Hematopoietic multipotent progenitor cell (in vitro differentiated cells): ENCODE results near the gene ATXN1. TPM values are rescaled to one million over a fixed set of nuclear protein-coding genes. Genes with fewer than 3 reads are reported as not detected.
A peak's percentile ranks its signal among the peaks of the same experiment; 100 is the strongest.

Experiments used
- DNase-seq, 3 donors: peaks; one replicate each; pipeline ENCODE4 v3.0.0-alpha.2; 2011 to 2015; ENCODE audit warnings: low read depth in 2 of 3, low spot score in 2 of 3
- total RNA-seq: library from RNA; depleted of rRNA; stranded (reverse); fragments of >200 nt; gene quantifications from one replicate; pipeline ENCODE4 v1.2.3, GENCODE V29; 2012

ATXN1 gene
- total RNA-seq, 1 donor = 52.0 TPM

DNA sequence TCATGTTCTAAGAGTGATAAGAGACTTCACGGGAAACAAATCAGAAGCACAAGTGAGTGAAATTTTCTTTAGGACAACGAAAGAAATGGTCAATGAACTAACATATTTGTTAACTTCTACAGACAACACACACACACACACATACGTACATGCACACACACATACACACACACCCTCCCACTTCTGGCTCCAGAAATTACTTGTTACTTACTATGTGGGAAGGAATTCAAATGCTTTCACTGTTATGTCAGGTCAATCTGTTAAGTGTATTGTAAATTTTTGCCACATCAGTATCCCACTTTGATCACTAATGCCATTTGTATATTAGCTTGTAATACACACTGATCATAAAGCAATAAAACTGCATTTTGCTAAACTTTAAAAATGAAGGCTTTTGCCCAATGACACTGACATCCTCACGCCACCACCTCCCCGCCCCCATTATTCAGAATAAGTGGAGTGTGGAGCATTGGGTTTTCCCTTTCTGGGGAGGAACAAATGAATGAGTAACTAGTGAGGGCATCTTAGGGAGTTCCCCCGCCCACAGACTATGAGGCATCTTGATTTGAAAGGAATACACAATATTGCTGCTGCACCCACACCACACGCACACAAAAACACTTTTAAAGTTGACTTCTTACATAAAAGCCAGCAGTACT is 76.2 kb downstream of the ATXN1 start:
- no peak for DNase-seq

DNA sequence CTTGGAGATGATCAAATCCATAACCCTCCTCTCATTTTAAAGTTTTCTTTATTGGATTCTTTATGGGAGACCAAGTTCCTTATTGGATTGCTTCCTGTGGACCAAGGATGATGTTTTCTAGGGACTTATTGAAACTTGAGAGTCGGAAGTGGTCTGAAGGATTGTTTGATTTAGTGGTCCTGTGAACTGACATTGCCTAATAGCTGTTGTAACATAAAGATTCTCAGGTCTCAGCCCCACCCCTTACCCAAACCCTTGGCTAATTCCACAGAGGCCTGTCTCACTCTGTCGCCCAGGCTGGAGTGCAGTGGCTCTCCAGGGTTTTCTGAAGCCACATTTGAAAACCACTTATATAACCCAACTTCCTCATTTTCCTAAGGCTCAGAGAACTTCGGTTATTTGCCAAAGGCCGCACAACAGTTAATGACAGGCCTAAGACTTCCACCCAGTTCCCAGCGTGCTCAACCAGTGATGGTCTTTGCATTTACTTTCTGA is 77.0 kb downstream of the ATXN1 start:
- peak in 2 of 3 donors; percentile 67 to 83 for DNase-seq

DNA sequence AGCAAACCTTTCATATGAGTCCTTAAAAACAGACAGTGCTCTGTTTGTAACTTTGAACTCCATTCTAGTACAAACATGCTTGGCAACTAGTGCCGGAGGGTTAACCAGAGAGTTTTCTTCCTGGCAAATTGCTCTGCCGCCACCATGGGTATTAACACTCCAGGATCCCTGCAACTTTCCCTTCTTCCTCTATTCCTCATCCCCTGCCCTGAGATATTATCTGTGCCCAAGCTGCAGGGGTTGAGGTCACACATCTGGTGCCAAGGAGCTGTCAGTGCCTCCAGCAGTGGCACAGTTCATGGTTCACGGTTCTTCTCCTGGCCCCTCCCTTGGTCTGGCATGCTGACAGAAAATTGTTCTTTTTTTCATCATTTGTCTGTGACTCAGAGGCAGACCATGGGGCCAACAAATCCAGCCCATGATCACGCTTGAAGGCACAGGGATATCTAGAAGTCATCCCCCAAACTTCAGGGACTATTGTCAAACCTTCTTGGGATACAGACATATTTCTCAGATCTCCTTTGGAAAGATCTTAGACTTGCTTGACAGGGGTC is 77.5 kb downstream of the ATXN1 start:
- DNase-seq = peak in 2 of 3 donors; percentile 69 to 77

DNA sequence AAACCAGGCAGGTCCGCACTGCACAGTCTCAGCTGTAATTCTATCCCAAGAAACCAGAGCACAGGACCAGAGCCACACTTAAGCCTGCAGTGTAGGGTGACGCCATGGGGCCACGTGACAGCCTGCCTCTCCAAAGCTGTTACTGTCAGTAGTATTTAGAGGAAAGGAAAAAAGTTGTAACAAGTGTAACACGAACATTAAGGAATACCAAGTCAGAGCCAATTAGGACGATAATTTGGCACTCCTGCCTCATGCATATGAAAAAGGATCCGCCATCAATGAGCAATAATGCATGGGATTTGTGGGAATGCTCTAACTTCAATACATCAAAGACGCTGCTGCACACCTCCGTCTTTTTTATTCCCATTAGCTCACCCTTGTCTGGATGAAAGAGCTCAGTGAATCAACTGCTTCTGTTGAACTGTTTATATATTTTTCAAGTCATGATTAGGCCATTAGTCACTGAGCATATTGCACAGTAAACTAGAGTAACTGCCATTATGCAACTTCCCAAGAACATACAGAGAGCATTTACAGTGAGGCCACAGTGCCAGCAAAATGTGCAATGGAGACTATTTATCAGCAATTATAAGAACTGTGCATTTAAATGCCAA is 79.9 kb downstream of the ATXN1 start:
- no peak for DNase-seq

DNA sequence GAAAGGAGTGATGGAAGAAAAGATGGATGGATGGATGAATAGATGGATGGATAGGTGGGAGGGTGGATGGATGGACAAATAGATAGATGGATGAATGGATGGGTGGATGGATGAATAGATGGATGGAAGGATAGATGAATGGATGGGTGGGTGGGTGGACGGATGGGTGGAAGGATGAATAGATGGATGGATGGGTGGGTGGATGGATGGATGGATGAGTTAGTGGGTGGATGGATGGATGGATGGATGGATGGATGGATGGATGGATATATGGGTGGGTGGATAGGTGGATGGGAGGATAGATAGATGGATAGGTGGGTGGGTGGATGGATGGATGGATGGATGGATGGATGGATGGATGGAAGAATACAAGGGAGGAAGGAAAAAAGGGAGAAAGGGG is 82.2 kb downstream of the ATXN1 start:
- no peak for DNase-seq

DNA sequence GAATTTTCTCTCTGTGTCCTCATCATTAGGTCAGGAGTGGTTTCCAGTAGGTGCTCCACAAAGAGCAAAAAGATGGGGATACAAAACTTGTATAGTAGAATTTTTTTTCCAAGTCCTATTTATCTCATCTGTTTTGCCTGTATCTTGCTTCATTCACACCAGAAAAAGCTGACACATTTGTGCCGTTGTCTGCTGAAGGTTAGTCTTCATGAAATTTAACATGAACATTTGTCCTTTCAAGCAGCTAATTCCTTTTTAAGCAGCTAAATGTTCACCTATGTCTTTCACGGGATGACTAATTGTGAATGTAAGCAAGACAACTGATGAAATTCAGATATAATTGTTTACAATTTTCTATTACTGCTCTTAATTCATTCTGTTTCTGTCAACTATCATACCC is 83.8 kb downstream of the ATXN1 start:
- DNase-seq = no peak

DNA sequence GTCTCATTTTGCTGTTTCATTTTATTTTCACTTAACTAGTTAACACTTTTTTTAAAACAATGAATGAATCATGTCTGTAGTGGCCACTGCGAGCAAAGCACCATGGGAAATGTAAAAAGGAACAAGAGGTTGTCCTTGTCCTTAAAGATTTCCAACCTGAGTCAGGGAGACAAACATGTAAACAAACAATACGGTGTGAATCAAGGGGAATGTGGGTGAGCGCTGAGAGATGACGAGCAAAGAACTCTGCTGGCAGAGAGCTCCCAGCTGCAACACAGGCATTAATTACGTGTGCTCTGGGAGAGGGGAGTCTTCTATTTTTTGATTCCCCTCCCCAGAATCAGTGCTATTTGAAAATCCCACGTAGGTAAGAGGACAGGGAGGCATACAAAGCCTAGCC is 84.3 kb downstream of the ATXN1 start:
- DNase-seq = no peak

DNA sequence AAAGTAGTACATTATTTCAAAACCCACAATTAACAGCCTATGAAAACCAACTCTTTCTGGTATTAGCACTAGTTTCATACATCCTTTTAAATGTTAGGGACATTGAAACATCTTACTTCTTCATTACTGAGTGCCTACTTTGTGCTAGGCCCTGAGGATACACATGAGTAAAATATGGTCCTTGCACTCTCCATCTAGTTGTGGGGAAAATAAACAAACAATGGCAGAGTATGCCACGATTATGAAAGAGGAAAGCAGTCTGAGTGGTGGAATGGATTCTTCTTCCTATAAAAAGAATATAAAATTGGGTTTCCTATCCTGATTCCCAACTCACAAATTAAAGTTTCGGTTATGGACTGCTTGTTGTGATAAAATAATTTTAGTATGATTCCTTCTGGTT is 84.9 kb downstream of the ATXN1 start:
- DNase-seq = no peak

DNA sequence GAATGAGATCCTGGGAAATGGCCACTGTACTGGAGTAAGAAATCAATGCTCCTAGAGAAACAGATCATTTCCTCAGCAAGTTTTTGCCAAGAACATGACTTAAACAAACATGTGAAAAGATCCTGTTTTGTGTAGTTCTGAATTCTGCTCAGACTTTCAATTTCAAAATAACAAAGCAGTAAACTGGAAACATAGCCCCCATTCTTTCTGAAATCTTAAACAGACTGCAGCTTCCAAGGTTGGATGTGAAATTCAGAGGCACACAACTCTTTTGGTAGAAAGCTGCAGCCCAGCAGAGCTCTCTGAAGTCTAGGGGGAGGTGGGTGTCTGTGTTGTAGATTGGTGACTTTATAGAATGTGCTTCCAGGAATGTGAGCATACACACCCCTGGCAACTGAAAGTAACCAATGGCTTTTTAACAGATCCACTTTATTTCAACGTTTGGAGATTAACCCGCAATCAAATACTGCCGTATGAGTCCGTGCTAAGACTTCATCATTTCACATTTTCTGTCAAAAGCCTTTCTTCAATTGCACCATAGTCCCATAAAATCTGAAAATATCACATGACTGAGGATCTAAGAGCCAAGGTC is 86.4 kb downstream of the ATXN1 start:
- no peak for DNase-seq

DNA sequence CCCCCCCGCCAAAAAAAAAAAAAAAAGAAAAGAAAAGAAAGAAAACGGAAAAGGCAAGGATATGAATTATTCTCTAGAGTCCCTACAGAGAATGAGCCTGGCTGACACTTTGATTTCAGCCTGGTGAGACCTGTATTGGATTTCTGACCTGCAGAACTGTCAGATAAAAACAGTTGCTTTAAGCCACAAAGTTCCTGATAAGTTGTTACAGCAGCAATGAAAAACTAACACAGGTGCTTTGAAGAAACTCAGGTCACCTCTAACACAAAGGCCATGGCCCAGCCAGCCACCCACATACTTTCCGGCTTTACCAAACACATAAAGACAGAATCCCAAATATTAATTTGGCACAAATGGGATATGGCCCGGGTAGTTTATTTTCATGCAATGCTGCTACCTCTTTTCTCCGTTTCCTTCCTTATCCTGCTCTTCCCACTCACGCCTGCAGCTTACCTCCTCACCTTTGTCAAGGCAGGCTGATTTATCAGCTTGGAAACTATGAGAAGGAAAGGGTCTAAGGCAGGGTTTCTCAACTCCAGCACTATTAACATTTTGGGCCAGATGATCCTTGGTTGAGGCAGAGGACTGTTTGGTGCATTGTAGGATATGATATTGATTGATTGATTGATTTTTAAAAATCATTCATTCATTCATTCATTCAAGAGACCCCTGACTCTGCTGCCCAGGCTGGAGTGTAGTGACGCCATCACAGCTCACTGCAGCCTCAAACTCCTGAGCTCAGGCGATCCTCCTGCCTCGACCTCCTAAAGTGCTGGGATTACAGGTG is 88.1 kb downstream of the ATXN1 start:
- no peak for DNase-seq

DNA sequence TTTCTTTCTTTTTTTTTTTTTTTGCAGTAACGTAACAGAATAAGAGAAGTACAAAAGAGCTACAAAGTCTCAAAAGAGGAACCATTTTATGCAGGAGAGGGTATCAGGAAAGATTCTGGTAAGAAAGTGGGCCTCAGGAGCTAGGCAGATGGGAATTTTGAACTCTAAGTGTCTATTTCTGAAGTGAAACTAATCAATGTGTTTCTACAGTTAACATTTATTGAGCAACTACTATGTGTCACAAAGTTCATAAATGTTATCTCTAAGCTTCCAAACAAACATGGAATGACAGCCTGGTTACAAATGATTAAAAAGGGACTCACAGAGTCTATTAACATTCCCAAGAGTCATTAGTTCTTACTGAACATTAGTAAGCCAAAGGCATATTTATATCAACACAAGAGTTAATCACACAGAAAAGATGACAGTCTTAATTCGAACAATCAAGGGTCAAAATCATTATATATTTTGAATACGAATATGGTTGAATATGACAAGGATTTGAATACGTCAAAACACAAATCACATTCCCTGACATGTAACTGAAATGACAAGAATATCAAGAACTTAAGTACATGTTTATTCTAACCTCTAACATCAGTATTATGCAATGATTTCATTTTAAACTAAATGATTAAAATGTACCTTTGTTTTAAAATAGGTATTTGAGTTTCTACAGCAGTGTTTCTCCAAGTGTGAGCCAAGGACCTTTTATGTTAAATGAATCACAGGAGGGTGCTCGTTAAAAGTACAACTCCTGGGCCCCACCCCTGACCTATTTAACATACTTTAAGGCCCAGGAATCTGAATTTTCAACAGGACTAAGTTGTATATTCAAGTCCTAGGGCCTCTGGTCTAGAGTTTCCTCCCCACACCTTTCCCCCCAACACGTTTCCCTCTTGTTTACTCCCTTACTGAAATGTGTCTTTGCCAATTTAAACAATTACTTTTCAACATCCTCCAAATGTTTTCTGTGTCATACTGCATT is 89.7 kb downstream of the ATXN1 start:
- DNase-seq = no peak

DNA sequence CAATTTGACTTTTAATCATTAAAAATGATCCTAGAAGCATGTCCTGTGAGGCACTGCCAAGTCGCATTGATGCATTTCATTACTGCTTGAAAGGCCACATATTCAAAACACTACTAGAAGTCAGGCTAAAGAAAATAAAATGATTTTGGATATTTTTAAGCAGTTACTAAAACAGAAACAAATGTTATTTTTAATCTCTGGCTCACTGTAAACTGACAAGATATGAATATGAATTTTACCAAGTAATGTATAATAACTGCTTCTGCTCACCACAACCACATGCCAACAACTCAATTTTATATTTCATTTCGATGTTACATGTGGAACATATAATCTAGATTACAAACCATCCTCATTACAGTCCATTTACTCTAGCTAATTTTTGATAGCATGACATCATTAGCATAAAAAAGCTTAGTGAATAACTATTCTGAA is 90.6 kb downstream of the ATXN1 start:
- DNase-seq = no peak

DNA sequence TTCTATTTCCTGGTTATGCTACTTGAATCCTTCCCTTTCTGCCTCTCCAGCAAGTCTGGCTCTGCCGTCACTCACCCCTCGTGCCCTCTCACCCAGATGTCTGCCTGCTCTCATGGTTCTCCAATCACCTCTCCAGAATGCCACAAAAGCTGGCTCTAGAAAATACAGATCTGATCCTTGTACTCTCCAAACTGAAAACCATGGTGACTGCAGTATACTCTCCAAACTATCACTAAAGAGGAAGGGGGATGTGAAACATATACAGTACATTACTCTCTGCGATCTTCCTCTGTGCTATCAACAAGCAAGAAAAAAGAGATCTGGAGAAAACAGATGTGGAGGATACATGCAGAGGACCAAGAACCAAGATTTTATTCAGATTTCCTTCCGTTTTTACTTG is 91.1 kb downstream of the ATXN1 start:
- no peak for DNase-seq

DNA sequence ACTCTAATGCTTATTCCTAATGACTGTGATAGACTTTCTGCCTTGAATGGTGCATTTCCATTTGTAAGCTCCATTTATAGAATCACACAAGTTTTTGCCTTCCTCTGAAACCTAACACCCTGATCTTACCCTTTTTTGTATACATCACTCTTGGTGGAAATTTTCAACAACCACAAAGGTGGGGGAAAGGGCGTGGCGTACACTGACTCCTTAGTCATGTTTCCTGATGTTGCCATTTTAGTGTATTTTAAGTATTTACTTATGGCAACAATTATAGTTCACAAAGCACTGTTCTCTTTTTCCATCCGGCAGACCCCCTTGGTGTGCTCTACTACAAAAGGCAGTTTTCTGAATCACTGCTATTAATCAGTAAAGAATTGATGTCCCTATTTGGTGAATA is 92.0 kb downstream of the ATXN1 start:
- DNase-seq = peak in 2 of 3 donors; percentile 49 to 67

DNA sequence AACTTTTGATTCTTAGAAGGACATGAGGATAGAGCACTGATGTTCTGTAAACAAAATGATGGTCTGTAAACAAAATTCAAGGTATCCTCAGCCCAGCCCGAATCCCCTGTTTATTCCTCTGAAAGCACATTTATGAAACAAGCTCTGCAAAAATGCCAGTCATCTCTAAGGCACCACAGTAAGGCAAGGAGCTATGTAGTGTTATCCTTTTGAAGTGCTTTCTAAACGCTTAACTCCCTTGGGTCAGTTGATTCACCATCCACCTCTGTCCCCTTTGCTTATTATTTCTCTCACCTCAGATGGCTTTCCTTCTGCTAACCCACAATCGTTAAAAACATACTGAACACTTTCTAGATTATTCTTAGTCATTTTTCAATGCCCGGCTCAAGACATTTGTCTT is 93.8 kb downstream of the ATXN1 start:
- no peak for DNase-seq

DNA sequence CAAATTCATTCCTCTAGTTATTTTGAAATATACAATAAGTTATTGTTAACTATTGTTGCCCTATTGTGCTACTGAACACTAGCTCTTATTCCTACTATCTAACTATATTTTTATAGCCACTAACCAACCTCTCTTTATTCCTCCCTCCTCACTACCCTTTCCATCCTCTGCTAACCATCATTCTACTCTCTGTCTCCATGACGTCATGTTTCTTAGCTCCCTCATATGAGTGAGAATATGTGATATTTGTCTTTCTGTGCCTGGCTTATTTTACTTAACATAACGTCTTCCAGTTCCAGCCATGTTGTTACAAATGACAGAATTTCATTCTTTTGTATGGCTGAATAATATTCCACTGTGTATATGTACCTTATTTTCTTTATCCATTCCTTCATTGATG is 95.3 kb downstream of the ATXN1 start:
- no peak for DNase-seq

DNA sequence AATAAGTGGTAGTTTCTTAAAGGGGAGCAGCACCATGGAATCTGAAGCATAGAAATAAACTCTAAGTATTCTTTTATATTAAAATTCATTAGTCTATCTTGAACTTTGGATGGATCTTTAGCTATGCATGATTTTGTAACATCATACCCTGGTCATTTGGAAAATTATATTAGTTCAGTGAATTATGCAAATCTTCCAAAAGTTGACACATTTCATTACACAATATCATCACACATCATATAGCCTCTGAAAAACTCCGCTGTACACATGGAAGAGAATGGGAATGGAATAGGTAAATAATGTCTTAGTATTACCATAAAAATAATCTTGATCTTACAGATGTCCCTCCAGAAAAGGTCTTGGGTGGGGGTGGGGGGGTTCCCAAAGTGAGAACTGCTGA is 96.1 kb downstream of the ATXN1 start:
- no peak for DNase-seq

DNA sequence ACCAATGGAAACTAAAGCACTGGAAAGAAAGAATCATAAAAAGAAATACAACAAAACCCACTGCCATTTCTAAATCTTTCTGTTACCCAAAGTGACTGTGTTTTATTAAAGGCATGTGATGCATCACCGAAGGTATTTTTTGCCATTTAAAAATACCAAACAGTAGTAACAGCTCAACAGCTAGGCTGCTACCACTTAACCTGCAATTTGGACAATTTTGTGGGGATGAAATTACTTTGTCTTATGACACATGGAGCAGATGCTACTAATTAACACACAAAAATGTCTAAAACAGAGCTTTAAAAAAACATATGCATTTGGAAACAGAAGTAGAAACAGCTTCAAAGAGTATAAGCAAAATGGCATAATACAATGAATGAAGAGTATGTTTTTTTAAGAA is 97.4 kb downstream of the ATXN1 start:
- no peak for DNase-seq

DNA sequence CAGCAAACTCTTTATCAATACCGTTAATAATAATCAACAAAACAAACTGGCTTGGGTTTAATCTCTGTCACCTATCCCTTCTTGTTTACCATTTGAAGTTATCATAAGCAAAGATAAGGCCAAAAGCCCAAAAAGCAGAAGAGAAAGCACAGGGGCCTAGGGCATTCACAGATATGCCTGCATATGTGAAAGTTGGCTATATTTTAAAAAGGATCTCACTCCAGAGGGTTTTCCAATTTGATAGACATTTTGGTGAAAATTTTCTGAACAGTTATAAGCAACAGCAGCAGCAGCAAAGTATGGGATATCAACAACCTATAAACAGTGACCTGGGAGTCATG is 101.1 kb downstream of the ATXN1 start:
- DNase-seq = no peak
